Urothelium cell line (cell line): ENCODE measurements around the gene AHNAK2.

ENCODE experiments used
- DNase-seq: peaks from one replicate; pipeline ENCODE4 v3.0.0; 2011; ENCODE audit warnings: low spot score, mixed read lengths
- FAIRE-seq: peaks from 2 replicates; lab custom pipeline; 2011; peaks lifted over from hg19 to GRCh38; lab: Jason Lieb, UNC

AHNAK2 gene

GRCh38 chr14:104940526-104941150, 37.5 kb downstream of the AHNAK2 start:
- DNase-seq = no peak
- no peak for FAIRE-seq

- FAIRE-seq = no peak
Measured at GRCh38 chr14:104939666-104940410, 38.3 kb downstream of the AHNAK2 start.

GRCh38 chr14:104938960-104939359, 39.2 kb downstream of the AHNAK2 start:
- DNase-seq (no peak), FAIRE-seq (no peak)

More at GRCh38 chr14:104939666-104940410, 38.3 kb downstream of the AHNAK2 start:
- DNase-seq = no peak

- FAIRE-seq = no peak
- no peak for DNase-seq
Measured at GRCh38 chr14:104938436-104938835, 39.7 kb downstream of the AHNAK2 start.

GRCh38 chr14:104937694-104938365, 40.3 kb downstream of the AHNAK2 start:
- no peak for DNase-seq
- FAIRE-seq = no peak

GRCh38 chr14:104937161-104937560, 41.0 kb downstream of the AHNAK2 start:
- FAIRE-seq (no peak), DNase-seq (no peak)

- FAIRE-seq (no peak), DNase-seq (no peak)
Measured at GRCh38 chr14:104936361-104937155, 41.6 kb downstream of the AHNAK2 start.

GRCh38 chr14:104935955-104936354, 42.2 kb downstream of the AHNAK2 start:
- FAIRE-seq = no peak
- DNase-seq = no peak

GRCh38 chr14:104935026-104935650, 43.0 kb downstream of the AHNAK2 start:
- no peak for FAIRE-seq

GRCh38 chr14:104933746-104934733, 44.1 kb downstream of the AHNAK2 start:
- FAIRE-seq (no peak), DNase-seq (no peak)

More at GRCh38 chr14:104935026-104935650, 43.0 kb downstream of the AHNAK2 start:
- DNase-seq = no peak

- FAIRE-seq (no peak), DNase-seq (peak; percentile 90)
Measured at GRCh38 chr14:104932676-104933631, 45.2 kb downstream of the AHNAK2 start.

- FAIRE-seq (no peak), DNase-seq (no peak)
Measured at GRCh38 chr14:104931771-104932675, 46.2 kb downstream of the AHNAK2 start.

- no peak for DNase-seq
- FAIRE-seq = no peak
Measured at GRCh38 chr14:104931304-104931770, 46.8 kb downstream of the AHNAK2 start.

GRCh38 chr14:104930526-104931303, 47.5 kb downstream of the AHNAK2 start:
- FAIRE-seq (no peak), DNase-seq (no peak)

GRCh38 chr14:104929268-104930230, 48.6 kb downstream of the AHNAK2 start:
- DNase-seq (no peak), FAIRE-seq (no peak)
